Measurements from ENCODE around the gene PDE3A. TPM values are rescaled to one million over a fixed set of nuclear protein-coding genes. Genes with fewer than 3 reads are reported as not detected.

The PDE3A gene
- total and polyA plus RNA-seq, 10 of the 15 experiments (the other 5 are each of a cell fraction or from before 2014, with no cell fraction given): 0.01 to 2.6 (median 1.5) TPM

DNA sequence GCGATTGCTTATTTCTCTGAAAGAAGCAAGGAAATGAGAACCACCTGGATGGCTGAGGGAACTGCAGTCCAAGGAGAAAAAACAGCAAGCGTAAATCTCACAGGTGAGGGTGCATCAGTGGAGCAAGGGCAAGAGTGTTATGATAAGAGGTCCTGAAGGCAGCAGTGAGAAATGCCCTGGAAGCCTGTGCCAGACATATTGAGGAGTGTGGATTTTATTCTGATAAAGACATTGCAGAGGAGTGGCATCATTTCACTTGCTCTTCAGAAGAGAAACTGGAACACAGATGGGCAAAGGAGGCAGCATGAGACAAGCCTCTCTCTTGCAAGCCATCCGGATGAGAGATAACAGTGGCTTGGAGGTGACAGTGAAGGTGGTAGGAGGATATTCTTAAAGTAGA is 78.5 kb downstream of the PDE3A start (continued):
- TF ChIP-seq EP300 (IDR thresholded peaks at IDR 0.05; ENCODE audit: borderline replicate concordance in 1 of 2, control insufficient read depth in 1 of 2, low read depth in 2 of 2, low read length in 2 of 2) (no peak), JUNB (IDR thresholded peaks at IDR 0.05) (no peak), ZNF217 (IDR thresholded peaks at IDR 0.05) (no peak), SIX5 (IDR thresholded peaks at IDR 0.05; ENCODE audit: low read depth, low read length, severe bottlenecking) (no peak), MTA2 (IDR thresholded peaks at IDR 0.05; ENCODE audit: low read depth) (no peak), CREB1 (IDR thresholded peaks at IDR 0.05; ENCODE audit: low read depth) (no peak), NFYB (IDR thresholded peaks at IDR 0.05; ENCODE audit: insufficient read depth, low read depth, low read length) (no peak)
- TF ChIP-seq, protein P1, sequence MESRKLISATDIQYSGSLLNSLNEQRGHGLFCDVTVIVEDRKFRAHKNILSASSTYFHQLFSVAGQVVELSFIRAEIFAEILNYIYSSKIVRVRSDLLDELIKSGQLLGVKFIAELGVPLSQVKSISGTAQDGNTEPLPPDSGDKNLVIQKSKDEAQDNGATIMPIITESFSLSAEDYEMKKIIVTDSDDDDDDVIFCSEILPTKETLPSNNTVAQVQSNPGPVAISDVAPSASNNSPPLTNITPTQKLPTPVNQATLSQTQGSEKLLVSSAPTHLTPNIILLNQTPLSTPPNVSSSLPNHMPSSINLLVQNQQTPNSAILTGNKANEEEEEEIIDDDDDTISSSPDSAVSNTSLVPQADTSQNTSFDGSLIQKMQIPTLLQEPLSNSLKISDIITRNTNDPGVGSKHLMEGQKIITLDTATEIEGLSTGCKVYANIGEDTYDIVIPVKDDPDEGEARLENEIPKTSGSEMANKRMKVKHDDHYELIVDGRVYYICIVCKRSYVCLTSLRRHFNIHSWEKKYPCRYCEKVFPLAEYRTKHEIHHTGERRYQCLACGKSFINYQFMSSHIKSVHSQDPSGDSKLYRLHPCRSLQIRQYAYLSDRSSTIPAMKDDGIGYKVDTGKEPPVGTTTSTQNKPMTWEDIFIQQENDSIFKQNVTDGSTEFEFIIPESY (IDR thresholded peaks at IDR 0.05): no peak

DNA sequence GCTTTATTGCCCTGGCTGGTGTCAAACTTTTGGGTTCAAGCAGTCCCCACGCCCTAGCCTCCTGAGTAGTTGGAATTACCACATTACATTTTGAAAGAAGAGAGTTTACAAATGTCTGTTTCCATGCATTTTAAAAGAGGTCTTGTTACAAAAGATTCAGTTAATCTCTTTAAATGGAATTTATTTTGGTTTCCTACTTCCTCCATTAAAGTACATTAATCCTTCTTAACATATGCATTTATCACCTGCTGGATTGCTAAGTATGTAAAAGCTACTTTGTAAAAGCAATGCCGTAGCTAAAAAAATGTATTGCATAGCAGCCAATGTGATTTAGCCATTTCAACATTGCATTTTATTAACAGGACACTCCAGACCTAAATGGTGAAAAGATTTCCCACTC is 80.4 kb downstream of the PDE3A start:
- H3K4me2 ChIP-seq (ENCODE audit: control insufficient read depth, insufficient read depth): no peak overlapping the region
- TF ChIP-seq IRF4 (IDR thresholded peaks at IDR 0.05; ENCODE audit: low read depth, low read length) (no peak), ETV6 (conservative IDR thresholded peaks at IDR 0.05 in 1 of 2, IDR thresholded peaks at IDR 0.05 in 1 of 2; ENCODE audit: borderline replicate concordance in 1 of 2, low read depth in 1 of 2) (no peak), SMAD1 (IDR thresholded peaks at IDR 0.05; ENCODE audit: low read depth, partially characterized antibody) (no peak), TAF1 (IDR thresholded peaks at IDR 0.05; ENCODE audit: borderline replicate concordance, low read depth, low read length) (no peak), HCFC1 (IDR thresholded peaks at IDR 0.05; ENCODE audit: low read length) (no peak)
- TF ChIP-seq, protein P2, sequence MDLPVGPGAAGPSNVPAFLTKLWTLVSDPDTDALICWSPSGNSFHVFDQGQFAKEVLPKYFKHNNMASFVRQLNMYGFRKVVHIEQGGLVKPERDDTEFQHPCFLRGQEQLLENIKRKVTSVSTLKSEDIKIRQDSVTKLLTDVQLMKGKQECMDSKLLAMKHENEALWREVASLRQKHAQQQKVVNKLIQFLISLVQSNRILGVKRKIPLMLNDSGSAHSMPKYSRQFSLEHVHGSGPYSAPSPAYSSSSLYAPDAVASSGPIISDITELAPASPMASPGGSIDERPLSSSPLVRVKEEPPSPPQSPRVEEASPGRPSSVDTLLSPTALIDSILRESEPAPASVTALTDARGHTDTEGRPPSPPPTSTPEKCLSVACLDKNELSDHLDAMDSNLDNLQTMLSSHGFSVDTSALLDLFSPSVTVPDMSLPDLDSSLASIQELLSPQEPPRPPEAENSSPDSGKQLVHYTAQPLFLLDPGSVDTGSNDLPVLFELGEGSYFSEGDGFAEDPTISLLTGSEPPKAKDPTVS (IDR thresholded peaks at IDR 0.05; ENCODE audit: low read depth, low read length): no peak
- TF ChIP-seq, protein P3, sequence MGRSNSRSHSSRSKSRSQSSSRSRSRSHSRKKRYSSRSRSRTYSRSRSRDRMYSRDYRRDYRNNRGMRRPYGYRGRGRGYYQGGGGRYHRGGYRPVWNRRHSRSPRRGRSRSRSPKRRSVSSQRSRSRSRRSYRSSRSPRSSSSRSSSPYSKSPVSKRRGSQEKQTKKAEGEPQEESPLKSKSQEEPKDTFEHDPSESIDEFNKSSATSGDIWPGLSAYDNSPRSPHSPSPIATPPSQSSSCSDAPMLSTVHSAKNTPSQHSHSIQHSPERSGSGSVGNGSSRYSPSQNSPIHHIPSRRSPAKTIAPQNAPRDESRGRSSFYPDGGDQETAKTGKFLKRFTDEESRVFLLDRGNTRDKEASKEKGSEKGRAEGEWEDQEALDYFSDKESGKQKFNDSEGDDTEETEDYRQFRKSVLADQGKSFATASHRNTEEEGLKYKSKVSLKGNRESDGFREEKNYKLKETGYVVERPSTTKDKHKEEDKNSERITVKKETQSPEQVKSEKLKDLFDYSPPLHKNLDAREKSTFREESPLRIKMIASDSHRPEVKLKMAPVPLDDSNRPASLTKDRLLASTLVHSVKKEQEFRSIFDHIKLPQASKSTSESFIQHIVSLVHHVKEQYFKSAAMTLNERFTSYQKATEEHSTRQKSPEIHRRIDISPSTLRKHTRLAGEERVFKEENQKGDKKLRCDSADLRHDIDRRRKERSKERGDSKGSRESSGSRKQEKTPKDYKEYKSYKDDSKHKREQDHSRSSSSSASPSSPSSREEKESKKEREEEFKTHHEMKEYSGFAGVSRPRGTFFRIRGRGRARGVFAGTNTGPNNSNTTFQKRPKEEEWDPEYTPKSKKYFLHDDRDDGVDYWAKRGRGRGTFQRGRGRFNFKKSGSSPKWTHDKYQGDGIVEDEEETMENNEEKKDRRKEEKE (IDR thresholded peaks at IDR 0.05): no peak
- no peaks in the 10 kb centered on the region for H3K36me3 ChIP-seq (ENCODE audit: control insufficient read depth in 2 of 2, insufficient read depth in 2 of 2, low read length in 1 of 2)
- intact Hi-C loops (cut with micrococcal nuclease; ENCODE audit: unreplicated experiment): no loop called here
- RAD21 ChIA-PET (ENCODE audit: unreplicated experiment): no interaction called here
- no peaks in the 10 kb centered on the region for H4K20me1 ChIP-seq (ENCODE audit: control insufficient read depth, insufficient read depth)
- no peaks in the 10 kb centered on the region; a peak in 1 of 4 replicates for H3K27me3 ChIP-seq (replicated peaks in 1 of 2; ENCODE audit: control insufficient read depth in 2 of 2, insufficient read depth in 2 of 2, low read length in 1 of 2)
- POLR2A ChIA-PET: no interaction called here
- no peaks in the 10 kb centered on the region for H3K9me3 ChIP-seq (replicated peaks; ENCODE audit: control insufficient read depth, insufficient read depth, low read length)
- FAIRE-seq (no peak), ATAC-seq (no peak), DNase-seq (ENCODE audit: low read depth, low spot score) (no peak)
- WGBS (ENCODE audit: insufficient coverage, insufficient replicate concordance, low lambda C conversion rate, missing lambda C conversion rate): 0% methylated on average over 2 of the region's 2 CpGs
- no TSS peak for BruUV-seq (replicated peaks)
- H3K27ac ChIP-seq (ENCODE audit: control insufficient read depth, insufficient read depth): no peak overlapping the region
- in situ Hi-C loops (cut with MboI): no loop called here
- no peak overlapping the region for H3K9ac ChIP-seq (ENCODE audit: control insufficient read depth, insufficient read depth, low read length)
- H3K4me3 ChIP-seq: no peak overlapping the region
- no peak overlapping the region for H2AFZ ChIP-seq (ENCODE audit: control insufficient read depth, low read depth, low read length)
- SMC1A ChIA-PET (ENCODE audit: uncharacterized antibody, unreplicated experiment): no interaction called here
- no peaks in the 10 kb centered on the region for H3K79me2 ChIP-seq (ENCODE audit: control insufficient read depth, insufficient read depth, low read length)
- H3K4me1 ChIP-seq (ENCODE audit: control insufficient read depth, insufficient read depth, low read length): no peaks in the 10 kb centered on the region
- CTCF ChIA-PET: no interaction called here
